Stimulated activated CD4-positive, alpha-beta T cell treated with anti-CD3 and anti-CD28 coated beads, Interleukin-15, amount 100 ng/mL, for 48 hours (primary cell): ENCODE data around the gene FABP3.

Experiments
- DNase-seq, 2 donors: peaks; one replicate each; pipeline ENCODE4 v3.0.0-alpha.2; 2020; ENCODE audit warnings: low read depth in 2 of 2

The FABP3 gene

GRCh38 chr1:31372051-31372450, 825 bp downstream of the FABP3 start:
- no peak for DNase-seq

- no peak for DNase-seq
Observed at GRCh38 chr1:31371121-31371959, 1.5 kb downstream of the FABP3 start.

GRCh38 chr1:31370565-31370964, 2.3 kb downstream of the FABP3 start:
- DNase-seq = no peak

GRCh38 chr1:31370021-31370420, 2.9 kb downstream of the FABP3 start:
- DNase-seq = no peak

GRCh38 chr1:31368611-31369107, 4.2 kb downstream of the FABP3 start:
- no peak for DNase-seq

- DNase-seq = no peak
Observed at GRCh38 chr1:31366796-31367195, 6.1 kb downstream of the FABP3 start.

- DNase-seq = no peak
Observed at GRCh38 chr1:31364561-31365250, 8.2 kb downstream of the FABP3 start.

- DNase-seq = no peak
Observed at GRCh38 chr1:31362032-31362431, 10.8 kb downstream of the FABP3 start.

GRCh38 chr1:31361607-31362006, 11.3 kb downstream of the FABP3 start:
- DNase-seq = no peak

- DNase-seq = no peak
Observed at GRCh38 chr1:31356427-31356826, 16.4 kb downstream of the FABP3 start.

GRCh38 chr1:31354283-31354682, 18.6 kb downstream of the FABP3 start:
- DNase-seq = no peak

- no peak for DNase-seq
Observed at GRCh38 chr1:31348449-31348848, 24.4 kb downstream of the FABP3 start.

GRCh38 chr1:31346785-31347184, 26.1 kb downstream of the FABP3 start:
- DNase-seq = no peak

GRCh38 chr1:31345635-31346034, 27.2 kb downstream of the FABP3 start:
- no peak for DNase-seq

GRCh38 chr1:31344503-31344902, 28.4 kb downstream of the FABP3 start:
- no peak for DNase-seq

GRCh38 chr1:31336687-31337467, 36.0 kb downstream of the FABP3 start:
- no peak for DNase-seq

- no peak for DNase-seq
Observed at GRCh38 chr1:31335007-31335406, 37.9 kb downstream of the FABP3 start.

GRCh38 chr1:31327381-31327780, 45.5 kb downstream of the FABP3 start:
- no peak for DNase-seq

GRCh38 chr1:31326461-31326860, 46.4 kb downstream of the FABP3 start:
- DNase-seq = no peak

GRCh38 chr1:31324992-31325391, 47.9 kb downstream of the FABP3 start:
- DNase-seq = no peak

- DNase-seq = no peak
Observed at GRCh38 chr1:31324093-31324492, 48.8 kb downstream of the FABP3 start.

- DNase-seq = no peak
Observed at GRCh38 chr1:31318146-31318545, 54.7 kb downstream of the FABP3 start.
